Panc1 (cell line): ENCODE measurements around the gene MCF2L.

Source experiments
- CTCF ChIP-seq: fragments of 450-650 bp; IDR thresholded peaks from 2 replicates; pipeline ENCODE4 v1.5.1; 2017; ENCODE audit warnings: mild to moderate bottlenecking
- POLR2AphosphoS5 ChIP-seq: IDR thresholded peaks from 2 replicates; pipeline ENCODE4 v1.6.1; 2012; ENCODE audit warnings: mild to moderate bottlenecking, low read depth, low read length, moderate library complexity
- REST ChIP-seq, 2 experiments: IDR thresholded peaks; 2 replicates each; pipeline ENCODE4 v1.6.1; 2011 to 2012; ENCODE audit warnings: low read depth in 2 of 2, control low read depth in 1 of 2, low read length in 1 of 2, mild to moderate bottlenecking in 1 of 2, moderate library complexity in 1 of 2; ENCODE audit not compliant: insufficient read depth in 1 of 2
- SIN3A ChIP-seq: IDR thresholded peaks from 2 replicates; pipeline ENCODE4 v1.6.1; 2012; ENCODE audit warnings: low read depth, mild to moderate bottlenecking, low read length, moderate library complexity, borderline replicate concordance; ENCODE audit not compliant: insufficient read depth
- TCF7L2 ChIP-seq: IDR thresholded peaks from 2 replicates; pipeline ENCODE4 v1.6.1; 2011; ENCODE audit warnings: mild to moderate bottlenecking, low read depth, low read length, inconsistent platforms

- TF ChIP-seq TCF7L2: no peak
- TF ChIP-seq CTCF: no peak
- no peak for TF ChIP-seq SIN3A
- TF ChIP-seq REST (IDR thresholded peaks at IDR 0.05; ENCODE audit: insufficient read depth in 1 of 2, low read depth in 2 of 2, low read length in 1 of 2): no peak
- no peak for TF ChIP-seq POLR2AphosphoS5
Measured at GRCh38 chr13:112977525-112977924, 8.5 kb downstream of the MCF2L start.
